K562 (cell line): ENCODE results near the gene LRRC4B. TPM values are rescaled to one million over a fixed set of nuclear protein-coding genes. Genes with fewer than 3 reads are reported as not detected.
A peak's percentile ranks its signal among the peaks of the same experiment; 100 is the strongest.

Experiments
- ATAC-seq: fragments of 200-7000 bp; cut with Tn5 transposase; 3 replicates; pipeline ENCODE4 v1.9.1; 2020; ENCODE audit warnings: moderate library complexity
- BruUV-seq: library from RNA; stranded (reverse); fragments of 400-500 nt; replicated peaks from 2 replicates; lab custom pipeline; 2021; lab: Mats Ljungman, UMichigan
- CTCF ChIA-PET: fragments of 300-600 bp; formaldehyde crosslinking; extraction: SDS; loops from one replicate; lab custom pipeline; 2021; ENCODE audit warnings: low intra/inter-chr PET ratio; lab: Yijun Ruan, JAX
- POLR2A ChIA-PET: fragments of 300-600, 350-650 bp; sonication (Branson Sonifier 250); formaldehyde crosslinking; extraction: SDS; loops from one replicate; lab custom pipeline; 2021; ENCODE audit warnings: antibody characterized with exemption, inconsistent platforms; lab: Yijun Ruan, JAX
- DNase-seq, 4 experiments: peaks; one replicate each; pipeline versions ENCODE4 v3.0.0 to v3.0.0-alpha.2; 2011 to 2018; ENCODE audit warnings: low spot score in 3 of 4, mixed read lengths in 3 of 4; ENCODE audit errors: extremely low read depth in 1 of 4
- FAIRE-seq: peaks from 2 replicates; lab custom pipeline; 2011; peaks lifted over from hg19 to GRCh38; lab: Jason Lieb, UNC
- H2AFZ ChIP-seq: 2 replicates; pipeline ENCODE4 v1.6.0; 2011; ENCODE audit warnings: low read depth, low read length, control low read depth, inconsistent platforms
- H3K27ac ChIP-seq: fragments of 200-600 bp; 3 replicates; pipeline ENCODE4 v1.8.0; 2011; ENCODE audit warnings: low read depth, mild to moderate bottlenecking, control low read depth, inconsistent platforms, low read length, moderate library complexity, mixed read lengths; ENCODE audit errors: extremely low read depth
- H3K27me3 ChIP-seq, 2 experiments: fragments of 300-600 bp in 1 of 2; 2 replicates in 1 of 2; 3 replicates in 1 of 2; pipeline versions ENCODE4 v1.6.0 to v1.8.0; 2011; ENCODE audit warnings: inconsistent platforms in 2 of 2, low read length in 2 of 2, mild to moderate bottlenecking in 1 of 2, mixed read lengths in 1 of 2, moderate library complexity in 1 of 2; ENCODE audit not compliant: control insufficient read depth in 2 of 2, insufficient read depth in 2 of 2
- H3K36me3 ChIP-seq: fragments of 300-600 bp; 3 replicates; pipeline ENCODE4 v1.8.0; 2011; ENCODE audit warnings: mild to moderate bottlenecking, low read length, inconsistent platforms; ENCODE audit not compliant: control insufficient read depth, insufficient read depth
- H3K4me1 ChIP-seq, 2 experiments: fragments of 200-600 bp in 1 of 2; replicated peaks in 1 of 2; 2 replicates in 1 of 2; 3 replicates in 1 of 2; pipeline versions ENCODE4 v1.5.1 to v1.8.0; 2011; ENCODE audit warnings: inconsistent platforms in 2 of 2, low read length in 2 of 2, mild to moderate bottlenecking in 1 of 2, mixed read lengths in 1 of 2, moderate library complexity in 1 of 2; ENCODE audit not compliant: control insufficient read depth in 2 of 2, insufficient read depth in 2 of 2
- H3K4me2 ChIP-seq: 2 replicates; pipeline ENCODE4 v1.6.1; 2011; ENCODE audit warnings: low read length, control low read depth, inconsistent platforms, mixed read lengths; ENCODE audit not compliant: insufficient read depth
- H3K4me3 ChIP-seq: fragments of 200-600 bp; sonication (generic), shearing (Covaris generic); 2 replicates; pipeline ENCODE4 v1.5.1; 2016; ENCODE audit warnings: control low read depth, inconsistent platforms
- H3K79me2 ChIP-seq: fragments of 200-600 bp; 3 replicates; pipeline ENCODE4 v1.8.0; 2011; ENCODE audit warnings: low read length, inconsistent platforms; ENCODE audit not compliant: control insufficient read depth, insufficient read depth
- H3K9ac ChIP-seq, 2 experiments: 2 replicates each; pipeline versions ENCODE4 v1.6.0 to v1.6.1; 2011; ENCODE audit warnings: low read depth in 2 of 2, low read length in 2 of 2, control low read depth in 1 of 2, inconsistent platforms in 1 of 2, mild to moderate bottlenecking in 1 of 2, mixed read lengths in 1 of 2; ENCODE audit not compliant: insufficient read depth in 1 of 2
- H3K9me1 ChIP-seq: one replicate; pipeline ENCODE4 v1.6.0; 2011; ENCODE audit warnings: inconsistent platforms, mild to moderate bottlenecking, low read length, moderate library complexity; ENCODE audit not compliant: control insufficient read depth, insufficient read depth
- H3K9me3 ChIP-seq: replicated peaks from 2 replicates; pipeline ENCODE4 v1.5.1; 2011; ENCODE audit warnings: low read depth, low read length, inconsistent platforms; ENCODE audit not compliant: control insufficient read depth, insufficient read depth
- H4K20me1 ChIP-seq: replicated peaks from 2 replicates; pipeline ENCODE4 v1.6.1; 2011; ENCODE audit warnings: low read length, inconsistent platforms, mixed read lengths; ENCODE audit not compliant: control insufficient read depth, insufficient read depth
- ARNT ChIP-seq, 2 experiments: fragments of 450-650 bp; IDR thresholded peaks; 2 replicates each; pipeline ENCODE4 v1.6.1; 2016; ENCODE audit warnings: mild to moderate bottlenecking in 1 of 2
- ETV1 ChIP-seq: fragments of 450-650 bp; conservative IDR thresholded peaks from 2 replicates; pipeline ENCODE4 v1.6.1; 2016; ENCODE audit warnings: missing genetic modification characterization, control low read depth, low read depth, missing compliant biosample characterization
- GATAD2B ChIP-seq: fragments of 450-650 bp; IDR thresholded peaks from 2 replicates; pipeline ENCODE4 v1.6.1; 2017; ENCODE audit warnings: mild to moderate bottlenecking, borderline replicate concordance
- HMGN3 ChIP-seq: IDR thresholded peaks from 2 replicates; pipeline ENCODE4 v1.6.1; 2011; ENCODE audit warnings: borderline replicate concordance, low read depth, mild to moderate bottlenecking, mixed read lengths, low read length; ENCODE audit not compliant: insufficient read length; ENCODE audit errors: extremely low read depth
- NFATC3 ChIP-seq: fragments of 450-650 bp; IDR thresholded peaks from 2 replicates; pipeline ENCODE4 v1.6.1; 2017; ENCODE audit warnings: mild to moderate bottlenecking
- STAG1 ChIP-seq: sonication (generic); formaldehyde crosslinking; IDR thresholded peaks from 2 replicates; pipeline ENCODE4 v1.5.0; 2020; ENCODE audit warnings: missing genetic modification reagents, borderline replicate concordance
- TSC22D4 ChIP-seq: fragments of 450-650 bp; IDR thresholded peaks from 2 replicates; pipeline ENCODE4 v1.6.1; 2016; ENCODE audit warnings: missing genetic modification characterization, missing biosample characterization, control low read depth
- WGBS: fragments of 100-300 bp; shearing (Covaris generic); methylation state at CpG from one replicate; pipeline ENCODE4 v1.1.6; 2016; ENCODE audit warnings: low coverage, mixed read lengths; ENCODE audit not compliant: insufficient coverage; ENCODE audit errors: missing lambda C conversion rate; 5-methylcytosine and 5-hydroxymethylcytosine counted together
- in situ Hi-C: fragments of 300-500 bp; cut with MboI; formaldehyde crosslinking; loops from 4 replicates; pipeline ENCODE4 v1.15.0; 2018; ENCODE audit warnings: inconsistent platforms, mixed read lengths
- intact Hi-C: fragments of 100-400 bp; cut with micrococcal nuclease; formaldehyde crosslinking; loops from 2 replicates; pipeline ENCODE4 v1.14.2; 2022
- polyA plus RNA-seq, 8 experiments: library from polyadenylated mRNA; depleted of rRNA in 4 of 8; stranded (reverse) in 5 of 8; unstranded in 3 of 8; fragments of >200 nt; fragmentation: Nextera tagmentation in 2 of 8; fragmentation: Illumina TruSeq in 1 of 8; extraction: Ambion mirVana in 2 of 8; extraction: Trizol in 1 of 8; gene quantifications; 2 replicates each; pipeline versions ENCODE4 v1.2.1 to v1.2.3, GENCODE V29; 2011 to 2014; ENCODE audit warnings: inconsistent platforms in 1 of 8, missing spikeins in 1 of 8
- total RNA-seq, 7 experiments: library from RNA; depleted of rRNA in 6 of 7; stranded (reverse); fragments of >200 nt in 6 of 7; fragmentation: Illumina TruSeq in 2 of 7; extraction: Trizol in 2 of 7; gene quantifications; 2 replicates each; pipeline versions ENCODE4 v1.2.1 to v1.2.3, GENCODE V29; 2011 to 2021; ENCODE audit warnings: low replicate concordance in 1 of 7

LRRC4B gene
- total and polyA plus RNA-seq, 9 of the 15 experiments (the other 6 are each of a cell fraction or from before 2014, with no cell fraction given): 0.18 to 9.6 (median 2.9) TPM; not detected in 2

- FAIRE-seq (no peak), ATAC-seq (no peak), DNase-seq (no peak)
- Histone ChIP-seq H3K9ac (0 out of 4 replicates have a peak overlapping the region, but pooled peaks of 1 of the 2 experiments have one; percentile 29), H2AFZ (no peak overlapping the region), H3K4me2 (no peak overlapping the region; the same call in 1 of the 2 replicates), H3K4me1 (peaks cover 5 to 49% of the 10 kb centered on the region in 2 experiments; a peak in 4 of 5 replicates), H3K27me3 (no peaks in the 10 kb centered on the region; a peak in 2 of 5 replicates), H3K27ac (no peak overlapping the region), H4K20me1 (peaks cover 7% of the 10 kb centered on the region; the same call in 1 of the 2 replicates), H3K36me3 (peaks cover 28% of the 10 kb centered on the region; the same call in 1 of the 3 replicates), H3K79me2 (peaks cover 25% of the 10 kb centered on the region), H3K4me3 (0 out of 2 replicates have a peak overlapping the region, but pooled peaks have one; percentile 72), H3K9me3 (no peaks in the 10 kb centered on the region; the same call in 1 of the 2 replicates), H3K9me1 (no peaks in the 10 kb centered on the region)
- ChIA-PET POLR2A (no interaction called here), CTCF (no interaction called here)
- no TSS peak for BruUV-seq
- TF ChIP-seq STAG1 (CRISPR knock-in tag): 0 out of 2 replicates have a peak, but pooled peaks have one; percentile 4
- TF ChIP-seq GATAD2B: no peak
- no peak for TF ChIP-seq ETV1 (tag)
- TF ChIP-seq HMGN3: no peak
- TF ChIP-seq TSC22D4 (tag): no peak
- no peak for TF ChIP-seq ARNT (IDR thresholded peaks at IDR 0.05)
- no peak for TF ChIP-seq NFATC3
- WGBS: 46% methylated on average over 20 of the region's 29 CpGs
- in situ Hi-C loops: no loop called here
- intact Hi-C loops: loop anchor here (1.0 kb wide), 1 partner anchor 101 kb away; no protein-coding TSS in a partner anchor
Observed at GRCh38 chr19:50475736-50476223, 92.5 kb downstream of the LRRC4B start.
